KMS-11 (cell line): ENCODE data around the gene FGGY.
"Not testable (repeated sequence)": the region's sequence is repeated elsewhere in the genome, so short reads cannot be mapped to it uniquely, and the experiment has no call there.

Experiments used
- H2AFZ ChIP-seq: fragments of 200-600 bp; sonication (generic); 2 replicates; pipeline ENCODE4 v1.6.1; 2016; ENCODE audit warnings: antibody characterized with exemption, mixed run types, low read depth
- H3K27ac ChIP-seq: fragments of 200-600 bp; sonication (generic); 2 replicates; pipeline ENCODE4 v1.6.1; 2016; ENCODE audit warnings: mild to moderate bottlenecking, mixed run types
- H3K27me3 ChIP-seq: fragments of 200-600 bp; sonication (generic); 2 replicates; pipeline ENCODE4 v1.6.1; 2017; ENCODE audit warnings: mild to moderate bottlenecking, low read depth, mixed run types, moderate library complexity; ENCODE audit not compliant: insufficient read depth
- H3K36me3 ChIP-seq: fragments of 200-600 bp; sonication (generic); 2 replicates; pipeline ENCODE4 v1.6.1; 2017; ENCODE audit warnings: mild to moderate bottlenecking, mixed run types; ENCODE audit not compliant: insufficient read depth
- H3K4me1 ChIP-seq: fragments of 200-600 bp; sonication (generic); 2 replicates; pipeline ENCODE4 v1.6.1; 2016; ENCODE audit warnings: mild to moderate bottlenecking, low read depth, mixed run types; ENCODE audit not compliant: poor library complexity, severe bottlenecking
- H3K4me2 ChIP-seq: fragments of 200-600 bp; sonication (generic); 2 replicates; pipeline ENCODE4 v1.7.0; 2016; ENCODE audit warnings: mild to moderate bottlenecking, mixed run types
- H3K4me3 ChIP-seq: fragments of 200-600 bp; sonication (generic); IDR thresholded peaks from 2 replicates; pipeline ENCODE4 v1.6.1; 2017; ENCODE audit warnings: low read depth, low read length, mixed read lengths; ENCODE audit not compliant: insufficient read depth
- H3K79me2 ChIP-seq: fragments of 200-600 bp; sonication (generic); 2 replicates; pipeline ENCODE4 v1.6.1; 2016; ENCODE audit warnings: low read depth, mixed run types; ENCODE audit not compliant: insufficient read depth
- H3K9ac ChIP-seq: fragments of 200-600 bp; sonication (generic); 2 replicates; pipeline ENCODE4 v1.6.1; 2016; ENCODE audit warnings: mild to moderate bottlenecking, mixed run types
- H4K20me1 ChIP-seq: fragments of 200-600 bp; sonication (generic); 2 replicates; pipeline ENCODE4 v1.6.1; 2016; ENCODE audit warnings: mild to moderate bottlenecking, mixed run types; ENCODE audit not compliant: insufficient read depth
- TF ChIP-seq, protein P1 (sequence below): fragments of 200-600 bp; sonication (generic); conservative IDR thresholded peaks from 2 replicates; pipeline ENCODE4 v1.6.1; 2017; ENCODE audit warnings: low read depth, mild to moderate bottlenecking, antibody characterized with exemption, low read length, moderate library complexity, mixed read lengths

The FGGY gene

DNA sequence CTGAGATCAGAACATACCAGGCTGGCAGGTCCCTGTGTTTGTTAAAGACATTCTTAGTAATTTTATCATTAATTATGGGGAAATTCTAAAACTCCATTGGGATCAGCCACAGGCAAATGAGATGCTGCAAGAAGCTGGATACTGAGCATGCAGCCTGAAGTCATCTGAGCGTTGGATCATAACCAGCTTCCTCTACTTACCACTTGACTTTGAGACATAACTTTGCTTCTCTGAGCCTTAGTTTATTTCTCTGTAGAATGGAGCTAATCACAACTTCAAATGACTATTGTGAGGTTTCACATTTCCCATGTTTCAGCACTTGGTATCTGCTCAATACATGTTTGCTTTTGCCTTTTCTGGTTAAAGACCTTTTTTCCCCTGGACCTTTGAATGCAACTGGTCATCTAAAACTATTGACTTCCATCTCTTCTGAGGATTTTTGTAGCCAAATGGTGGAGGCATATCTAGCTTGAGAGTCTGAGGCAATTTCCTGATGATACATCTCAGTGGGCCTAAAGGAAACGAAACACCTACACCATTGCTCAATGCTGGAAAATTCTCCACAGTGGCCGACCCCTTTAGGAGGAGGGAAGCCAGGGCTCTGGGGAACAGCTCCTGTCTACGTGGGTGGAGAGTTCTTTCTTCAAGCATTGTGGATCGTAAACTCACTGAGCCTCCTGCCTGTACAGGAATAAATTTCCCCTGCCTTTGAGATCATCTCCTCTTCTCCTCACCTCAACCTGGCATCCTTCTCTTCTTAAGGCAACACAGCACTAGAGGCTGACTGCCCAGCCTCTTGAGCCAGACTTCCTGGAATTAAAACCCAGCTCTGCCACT lies 408.8 kb downstream of the FGGY start:
- H3K79me2 ChIP-seq = no peaks in the 10 kb centered on the region
- H2AFZ ChIP-seq = no peak overlapping the region
- no peaks in the 10 kb centered on the region for H3K27me3 ChIP-seq
- no peaks in the 10 kb centered on the region for H3K4me1 ChIP-seq
- no peak overlapping the region for H3K4me3 ChIP-seq
- TF ChIP-seq, protein P1, sequence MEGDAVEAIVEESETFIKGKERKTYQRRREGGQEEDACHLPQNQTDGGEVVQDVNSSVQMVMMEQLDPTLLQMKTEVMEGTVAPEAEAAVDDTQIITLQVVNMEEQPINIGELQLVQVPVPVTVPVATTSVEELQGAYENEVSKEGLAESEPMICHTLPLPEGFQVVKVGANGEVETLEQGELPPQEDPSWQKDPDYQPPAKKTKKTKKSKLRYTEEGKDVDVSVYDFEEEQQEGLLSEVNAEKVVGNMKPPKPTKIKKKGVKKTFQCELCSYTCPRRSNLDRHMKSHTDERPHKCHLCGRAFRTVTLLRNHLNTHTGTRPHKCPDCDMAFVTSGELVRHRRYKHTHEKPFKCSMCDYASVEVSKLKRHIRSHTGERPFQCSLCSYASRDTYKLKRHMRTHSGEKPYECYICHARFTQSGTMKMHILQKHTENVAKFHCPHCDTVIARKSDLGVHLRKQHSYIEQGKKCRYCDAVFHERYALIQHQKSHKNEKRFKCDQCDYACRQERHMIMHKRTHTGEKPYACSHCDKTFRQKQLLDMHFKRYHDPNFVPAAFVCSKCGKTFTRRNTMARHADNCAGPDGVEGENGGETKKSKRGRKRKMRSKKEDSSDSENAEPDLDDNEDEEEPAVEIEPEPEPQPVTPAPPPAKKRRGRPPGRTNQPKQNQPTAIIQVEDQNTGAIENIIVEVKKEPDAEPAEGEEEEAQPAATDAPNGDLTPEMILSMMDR = no peak
- no peaks in the 10 kb centered on the region for H3K36me3 ChIP-seq
- no peak overlapping the region for H3K27ac ChIP-seq
- no peak overlapping the region for H3K4me2 ChIP-seq
- H4K20me1 ChIP-seq = no peaks in the 10 kb centered on the region
- H3K9ac ChIP-seq = no peak overlapping the region

GRCh38 chr1:59706303-59706599 lies 409.4 kb downstream of the FGGY start:
- Histone ChIP-seq H3K4me3 (no peak overlapping the region), H3K36me3 (no peaks in the 10 kb centered on the region), H3K9ac (no peak overlapping the region), H3K4me2 (no peak overlapping the region), H3K4me1 (no peaks in the 10 kb centered on the region), H3K27me3 (no peaks in the 10 kb centered on the region), H2AFZ (no peak overlapping the region), H3K27ac (no peak overlapping the region), H3K79me2 (no peaks in the 10 kb centered on the region), H4K20me1 (no peaks in the 10 kb centered on the region)
- TF ChIP-seq, protein P1 = no peak

GRCh38 chr1:59707178-59707791 lies 410.4 kb downstream of the FGGY start:
- Histone ChIP-seq H3K4me3 (no peak overlapping the region), H3K9ac (no peak overlapping the region), H3K4me2 (no peak overlapping the region), H3K36me3 (no peaks in the 10 kb centered on the region), H3K4me1 (no peaks in the 10 kb centered on the region), H3K27ac (no peak overlapping the region), H4K20me1 (no peaks in the 10 kb centered on the region), H2AFZ (no peak overlapping the region), H3K79me2 (no peaks in the 10 kb centered on the region), H3K27me3 (no peaks in the 10 kb centered on the region)
- TF ChIP-seq, protein P1 = no peak

DNA sequence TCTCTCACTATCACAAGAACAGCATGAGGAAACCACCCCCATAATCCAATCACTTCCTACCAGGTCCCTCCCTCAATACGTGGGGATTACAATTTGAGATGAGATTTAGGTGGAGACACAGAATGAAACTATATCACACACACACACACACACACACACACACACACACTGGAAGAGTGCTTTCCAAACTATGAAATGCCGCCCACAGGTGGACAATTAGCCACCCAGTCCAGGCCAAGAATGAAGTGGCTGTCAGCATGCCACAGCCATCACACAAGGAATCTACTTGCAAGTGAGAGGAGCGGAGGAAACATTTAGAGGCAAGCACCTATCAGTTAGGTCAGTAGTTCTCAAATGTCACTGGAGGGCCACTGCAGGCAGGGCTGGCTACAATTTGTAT lies 412.4 kb downstream of the FGGY start:
- no peak overlapping the region for H3K4me2 ChIP-seq
- no peak overlapping the region for H3K9ac ChIP-seq
- H3K27me3 ChIP-seq = no peaks in the 10 kb centered on the region
- no peaks in the 10 kb centered on the region for H3K4me1 ChIP-seq
- no peak overlapping the region for H3K27ac ChIP-seq
- no peak overlapping the region for H3K4me3 ChIP-seq
- H2AFZ ChIP-seq = no peak overlapping the region
- TF ChIP-seq, protein P1 = no peak
- H3K36me3 ChIP-seq = no peaks in the 10 kb centered on the region
- no peaks in the 10 kb centered on the region for H3K79me2 ChIP-seq
- no peaks in the 10 kb centered on the region for H4K20me1 ChIP-seq

DNA sequence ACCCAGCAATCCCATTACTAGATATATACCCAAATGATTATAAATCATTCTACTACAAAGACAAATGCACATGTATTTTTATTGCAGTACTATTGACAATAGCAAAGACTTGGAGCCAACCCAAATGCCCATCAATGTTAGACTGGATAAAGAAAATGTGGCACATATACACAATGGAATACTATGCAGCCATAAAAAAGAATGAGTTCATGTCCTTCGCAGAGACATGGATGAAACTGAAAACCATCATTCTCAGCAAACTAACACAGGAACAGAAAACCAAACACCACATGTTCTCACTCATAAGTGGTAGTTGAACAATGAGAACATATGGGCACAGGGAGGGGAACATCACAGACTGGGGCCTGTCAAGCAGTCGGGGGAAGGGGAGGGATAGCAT lies 414.0 kb downstream of the FGGY start:
- not testable (repeated sequence) for H3K36me3 ChIP-seq, H3K27me3 ChIP-seq, H3K4me1 ChIP-seq, H4K20me1 ChIP-seq, H3K4me3 ChIP-seq, H3K4me2 ChIP-seq, H3K9ac ChIP-seq, H3K79me2 ChIP-seq, H2AFZ ChIP-seq, H3K27ac ChIP-seq
